Fibroblast of the conjunctiva (primary cell): ENCODE measurements around the gene NLRP5.
"Not testable (repeated sequence)": the region's sequence is repeated elsewhere in the genome, so short reads cannot be mapped to it uniquely, and the experiment has no call there.

Experiments
- DNase-seq: peaks from one replicate; pipeline ENCODE4 v3.0.0-alpha.2; 2010; ENCODE audit warnings: low read depth

Gene NLRP5

GRCh38 chr19:55986487-55986886 is at the start of gene NLRP5:
Gene NLRP5 (plus strand): TSS chr19:55986775.
- no peak for DNase-seq

- no peak for DNase-seq
These were observed 47.4 kb upstream of the NLRP5 start for GRCh38 chr19:55939206-55939605.

GRCh38 chr19:55940306-55940705 is 46.3 kb upstream of the NLRP5 start:
- no peak for DNase-seq

- no peak for DNase-seq
These were observed 39.0 kb upstream of the NLRP5 start, which contains the start of gene NLRP8 for GRCh38 chr19:55947532-55947931. Gene NLRP8 (plus strand): TSS chr19:55947832.

- DNase-seq = not testable (repeated sequence)
These were observed 36.0 kb upstream of the NLRP5 start for GRCh38 chr19:55950566-55950965.

GRCh38 chr19:55956431-55956830 is 30.1 kb upstream of the NLRP5 start:
- DNase-seq = no peak

- DNase-seq = no peak
These were observed 28.2 kb upstream of the NLRP5 start for GRCh38 chr19:55958356-55958755.

GRCh38 chr19:55959996-55960675 is 26.4 kb upstream of the NLRP5 start:
- DNase-seq = no peak

- DNase-seq = no peak
These were observed 24.4 kb upstream of the NLRP5 start for GRCh38 chr19:55962186-55962585.

- no peak for DNase-seq
These were observed 12.6 kb upstream of the NLRP5 start for GRCh38 chr19:55973982-55974381.

GRCh38 chr19:55980415-55980814 is 6.2 kb upstream of the NLRP5 start:
- no peak for DNase-seq

GRCh38 chr19:55985254-55985653 is 1.3 kb upstream of the NLRP5 start:
- DNase-seq = no peak

GRCh38 chr19:55990831-55991230 is 4.3 kb downstream of the NLRP5 start:
- DNase-seq = no peak

- DNase-seq = no peak
These were observed 6.9 kb downstream of the NLRP5 start for GRCh38 chr19:55993492-55993891.

GRCh38 chr19:56014765-56015164 is 28.2 kb downstream of the NLRP5 start:
- no peak for DNase-seq

- no peak for DNase-seq
These were observed 29.2 kb downstream of the NLRP5 start for GRCh38 chr19:56015756-56016155.

GRCh38 chr19:56019325-56019724 is 32.8 kb downstream of the NLRP5 start:
- not testable (repeated sequence) for DNase-seq

GRCh38 chr19:56020355-56020975 is 33.9 kb downstream of the NLRP5 start:
- not testable (repeated sequence) for DNase-seq

- no peak for DNase-seq
These were observed 40.2 kb downstream of the NLRP5 start for GRCh38 chr19:56026769-56027168.

- DNase-seq = no peak
These were observed 67.0 kb downstream of the NLRP5 start for GRCh38 chr19:56053596-56053995.

GRCh38 chr19:56066152-56067023 is 79.8 kb downstream of the NLRP5 start:
- DNase-seq = no peak

- no peak for DNase-seq
These were observed 83.1 kb downstream of the NLRP5 start for GRCh38 chr19:56069642-56070041.

GRCh38 chr19:56071151-56071550 is 84.6 kb downstream of the NLRP5 start:
- no peak for DNase-seq
